ENCODE data around the gene ACBD3.

The ACBD3 gene

DNA sequence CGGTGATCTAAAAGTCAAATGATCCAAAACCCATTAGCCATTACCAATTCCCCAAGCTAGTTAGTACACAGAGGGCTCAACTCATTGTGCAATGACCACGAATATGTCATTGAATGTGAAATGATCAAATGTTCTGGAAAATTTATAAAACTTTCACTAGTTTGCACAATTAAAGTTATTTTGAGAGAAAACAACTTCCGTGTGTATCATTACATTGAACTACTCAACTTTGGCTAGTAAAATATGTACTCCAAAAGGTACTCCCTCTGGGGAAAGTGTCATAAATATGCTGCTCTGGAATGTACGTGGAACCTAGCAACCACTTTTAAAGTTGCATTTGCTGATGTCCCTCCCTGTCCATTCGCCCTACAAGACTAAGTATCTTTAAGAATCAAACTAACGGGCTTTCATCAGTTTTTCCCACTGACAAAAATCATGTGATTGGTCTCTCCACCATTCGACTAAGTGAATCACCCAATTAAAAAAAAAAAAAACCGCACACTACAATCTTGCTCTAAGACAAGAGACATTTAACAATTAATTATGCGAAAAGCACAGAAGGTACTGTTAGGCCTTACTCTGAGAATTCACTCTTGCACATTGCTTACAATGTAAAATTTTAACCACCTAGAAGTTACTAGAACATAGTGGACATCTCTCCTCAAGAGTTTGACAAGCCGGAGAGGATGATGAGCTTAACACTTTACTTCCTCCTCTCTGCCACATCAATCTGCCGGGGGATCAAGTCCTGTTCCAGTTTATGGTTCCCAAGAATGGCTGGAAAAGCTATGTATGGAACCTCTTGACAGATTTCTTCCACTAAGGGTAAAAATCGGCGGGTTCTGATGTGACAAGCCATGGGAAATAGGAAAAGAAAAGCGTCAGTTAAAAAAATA is 1.2 kb downstream of the ACBD3 start:
- no peak for TF ChIP-seq Cebpa-rat (IDR thresholded peaks at IDR 0.05)
- Histone ChIP-seq H3K36me3 (peaks cover 9 to 45% (median 30%) of the 10 kb centered on the region in 11 experiments; a peak in 21 of 22 replicates), H4K20me1 (peaks cover 18 to 60% (median 55%) of the 10 kb centered on the region in 11 experiments; a peak in 19 of 22 replicates), H3K4me3 (peak overlapping the region; percentile 75 to 98 (median 94)), H3K9me3 (replicated peaks in 1 of 11) (no peaks in the 10 kb centered on the region), H3K27ac (peak overlapping the region; percentile 81 to 92 (median 90); a peak in 21 of 22 replicates), H3K9ac (peak overlapping the region; percentile 86 to 95 (median 91)), H3K4me2 (peak overlapping the region; percentile 91 to 97 (median 95)), H3K4me1 (peaks cover 22 to 51% (median 41%) of the 10 kb centered on the region in 10 experiments), H3K27me3 (no peaks in the 10 kb centered on the region)

DNA sequence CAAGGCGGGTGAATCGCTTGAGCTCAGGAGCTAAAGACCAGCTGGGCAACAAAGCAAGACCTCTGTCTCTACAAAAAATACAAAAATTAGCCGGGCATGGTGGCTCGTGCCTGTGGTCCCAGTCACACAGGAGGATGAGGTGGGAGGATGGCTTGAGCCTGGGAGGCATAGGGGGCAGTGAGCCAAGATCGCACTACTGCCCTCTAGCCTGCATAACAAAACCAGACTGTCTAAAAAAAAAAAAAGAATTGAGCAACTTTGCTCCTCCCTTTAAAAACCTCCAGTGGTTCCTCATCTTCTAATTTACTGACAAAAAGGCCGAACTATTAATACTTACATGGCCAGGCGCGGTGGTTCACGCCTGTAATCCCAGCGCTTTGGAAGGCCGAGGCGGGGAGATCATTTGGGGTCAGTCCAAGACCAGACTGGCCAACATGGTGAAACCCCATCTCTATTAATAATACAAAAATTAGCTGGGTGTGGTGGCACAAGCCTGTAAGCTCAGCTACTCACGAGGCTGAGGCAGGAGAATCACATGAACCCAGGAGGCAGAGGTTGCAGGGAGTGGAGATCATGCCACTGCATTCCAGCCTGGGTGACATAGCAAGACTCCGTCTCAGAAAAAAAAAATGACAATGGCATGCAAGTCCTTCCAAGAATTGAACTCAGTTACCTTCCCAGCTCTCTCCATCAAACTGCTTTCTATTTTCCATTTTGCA is 4.4 kb downstream of the ACBD3 start:
- H3K9ac ChIP-seq, result no peak overlapping the region
- H3K9me3 ChIP-seq (replicated peaks in 1 of 11), result no peaks in the 10 kb centered on the region
- peak in 3 of 11 experiments; percentile 26 to 37 (median 32); a peak in 3 of 22 replicates for TF ChIP-seq Cebpa-rat (IDR thresholded peaks at IDR 0.05)
- H3K4me3 ChIP-seq, result no peak overlapping the region
- no peaks in the 10 kb centered on the region for H3K27me3 ChIP-seq
- H3K36me3 ChIP-seq, result peaks cover 17 to 73% (median 46%) of the 10 kb centered on the region in 11 experiments
- peaks cover 27 to 93% (median 87%) of the 10 kb centered on the region in 11 experiments; a peak in 20 of 22 replicates for H4K20me1 ChIP-seq
- peak overlapping the region in 10 of 11 experiments; percentile 16 to 97 (median 58); a peak in 18 of 22 replicates for H3K4me2 ChIP-seq
- H3K4me1 ChIP-seq, result peaks cover 22 to 51% (median 34%) of the 10 kb centered on the region in 10 experiments
- peak overlapping the region in 5 of 11 experiments; percentile 13 to 52 (median 40); a peak in 5 of 22 replicates for H3K27ac ChIP-seq

GRCh38 chr1:226176870-226177269 is 9.7 kb downstream of the ACBD3 start:
- Histone ChIP-seq H3K9me3 (replicated peaks in 1 of 11) (no peaks in the 10 kb centered on the region), H3K27me3 (no peaks in the 10 kb centered on the region), H3K36me3 (peaks cover 23 to 68% (median 43%) of the 10 kb centered on the region in 11 experiments), H4K20me1 (peaks cover 44 to 100% (median 98%) of the 10 kb centered on the region in 11 experiments; a peak in 21 of 22 replicates), H3K27ac (no peak overlapping the region), H3K4me3 (no peak overlapping the region), H3K9ac (no peak overlapping the region), H3K4me1 (peaks cover 0 to 15% (median 3%) of the 10 kb centered on the region in 10 experiments; a peak in 15 of 20 replicates), H3K4me2 (no peak overlapping the region)
- TF ChIP-seq Cebpa-rat (IDR thresholded peaks at IDR 0.05), result no peak

- H3K27ac ChIP-seq, result no peak overlapping the region
- TF ChIP-seq Cebpa-rat (IDR thresholded peaks at IDR 0.05), result no peak
- H3K9ac ChIP-seq, result no peak overlapping the region
- H3K4me2 ChIP-seq, result no peak overlapping the region
- H3K4me3 ChIP-seq, result no peak overlapping the region
- H3K36me3 ChIP-seq, result peaks cover 15 to 41% (median 32%) of the 10 kb centered on the region in 11 experiments
- H4K20me1 ChIP-seq, result peaks cover 43 to 100% (median 83%) of the 10 kb centered on the region in 11 experiments; a peak in 21 of 22 replicates
- H3K27me3 ChIP-seq, result no peaks in the 10 kb centered on the region
- 0 out of 20 replicates have a peak, but pooled peaks cover 0 to 7% (median 0%) of the 10 kb centered on the region in 10 experiments for H3K4me1 ChIP-seq
- H3K9me3 ChIP-seq (replicated peaks in 1 of 11), result no peaks in the 10 kb centered on the region
Observed at GRCh38 chr1:226172589-226172988, 14.0 kb downstream of the ACBD3 start.

DNA sequence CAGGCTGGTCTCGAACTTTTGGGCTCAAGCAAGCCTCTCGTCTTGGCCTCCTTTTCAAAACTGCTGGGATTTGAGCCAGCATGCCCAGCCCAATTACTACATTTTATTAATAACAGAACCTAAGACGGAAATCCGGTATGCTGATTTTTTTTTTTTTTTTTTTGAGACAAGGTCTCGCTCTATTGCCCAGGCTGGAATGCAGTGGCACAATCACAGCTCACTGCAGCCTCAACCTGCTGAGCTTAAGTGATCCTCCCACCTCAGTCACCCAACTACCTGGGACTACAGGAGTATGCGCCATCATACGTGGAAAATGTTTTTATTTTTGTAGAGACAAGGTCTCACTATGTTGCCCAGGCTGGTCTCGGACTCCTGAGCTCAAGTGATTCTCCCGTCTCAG is 20.2 kb downstream of the ACBD3 start:
- peaks cover 50 to 70% (median 62%) of the 10 kb centered on the region in 11 experiments for H3K36me3 ChIP-seq
- H3K9ac ChIP-seq, result no peak overlapping the region
- peaks cover 22 to 94% (median 46%) of the 10 kb centered on the region in 11 experiments; a peak in 17 of 22 replicates for H4K20me1 ChIP-seq
- no peaks in the 10 kb centered on the region for H3K9me3 ChIP-seq (replicated peaks in 1 of 11)
- no peak for TF ChIP-seq Cebpa-rat (IDR thresholded peaks at IDR 0.05)
- no peak overlapping the region for H3K4me3 ChIP-seq
- no peak overlapping the region for H3K27ac ChIP-seq
- H3K4me1 ChIP-seq, result peaks cover 2 to 17% (median 7%) of the 10 kb centered on the region in 10 experiments; a peak in 18 of 20 replicates
- H3K27me3 ChIP-seq, result no peaks in the 10 kb centered on the region
- H3K4me2 ChIP-seq, result no peak overlapping the region

GRCh38 chr1:226164154-226164553 is 22.4 kb downstream of the ACBD3 start:
- peaks cover 22 to 93% (median 43%) of the 10 kb centered on the region in 11 experiments; a peak in 18 of 22 replicates for H4K20me1 ChIP-seq
- peaks cover 71 to 84% (median 75%) of the 10 kb centered on the region in 11 experiments for H3K36me3 ChIP-seq
- H3K4me1 ChIP-seq, result peaks cover 20 to 38% (median 27%) of the 10 kb centered on the region in 10 experiments
- TF ChIP-seq Cebpa-rat (IDR thresholded peaks at IDR 0.05), result no peak
- no peak overlapping the region for H3K9ac ChIP-seq
- H3K27ac ChIP-seq, result no peak overlapping the region
- H3K9me3 ChIP-seq (replicated peaks in 1 of 11), result no peaks in the 10 kb centered on the region
- no peak overlapping the region for H3K4me2 ChIP-seq
- no peaks in the 10 kb centered on the region for H3K27me3 ChIP-seq
- H3K4me3 ChIP-seq, result no peak overlapping the region

GRCh38 chr1:226162898-226163297 is 23.6 kb downstream of the ACBD3 start:
- Histone ChIP-seq H3K27me3 (no peaks in the 10 kb centered on the region), H3K36me3 (peaks cover 79 to 97% (median 86%) of the 10 kb centered on the region in 11 experiments), H3K9me3 (replicated peaks in 1 of 11) (no peaks in the 10 kb centered on the region), H3K27ac (no peak overlapping the region), H3K4me1 (peaks cover 31 to 51% (median 40%) of the 10 kb centered on the region in 10 experiments), H3K4me2 (no peak overlapping the region), H3K4me3 (no peak overlapping the region), H4K20me1 (peaks cover 12 to 93% (median 42%) of the 10 kb centered on the region in 11 experiments; a peak in 18 of 22 replicates), H3K9ac (0 out of 22 replicates have a peak overlapping the region, but pooled peaks of 1 of the 11 experiments have one; percentile 5)
- no peak for TF ChIP-seq Cebpa-rat (IDR thresholded peaks at IDR 0.05)

DNA sequence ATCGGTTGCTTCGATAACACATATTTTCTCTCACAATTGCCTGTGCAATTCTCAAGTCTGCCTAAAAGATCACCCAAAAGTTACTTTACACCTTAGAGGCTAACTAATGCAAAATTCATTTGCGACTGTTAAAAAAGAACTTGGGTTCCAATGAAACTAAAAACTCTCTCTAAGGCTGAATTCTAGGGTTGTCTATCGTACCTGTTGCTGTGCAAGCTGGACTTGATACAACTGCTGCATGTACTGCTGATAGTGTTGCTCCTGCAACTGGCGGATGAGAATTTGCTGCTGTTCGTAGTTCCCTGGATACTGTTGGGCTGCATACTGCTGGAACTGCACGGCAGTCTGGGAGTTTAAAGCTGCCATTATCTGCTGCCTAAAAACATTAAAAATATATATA is 27.6 kb downstream of the ACBD3 start:
- Histone ChIP-seq H3K27ac (no peak overlapping the region), H3K4me1 (peaks cover 36 to 57% (median 45%) of the 10 kb centered on the region in 10 experiments), H3K27me3 (no peaks in the 10 kb centered on the region), H3K4me3 (no peak overlapping the region), H3K9me3 (replicated peaks in 1 of 11) (no peaks in the 10 kb centered on the region), H3K9ac (no peak overlapping the region), H4K20me1 (peaks cover 0 to 78% (median 26%) of the 10 kb centered on the region in 11 experiments; a peak in 14 of 22 replicates), H3K4me2 (peak overlapping the region in 9 of 11 experiments; percentile 4 to 54 (median 33); a peak in 11 of 22 replicates), H3K36me3 (peaks cover 81 to 99% (median 95%) of the 10 kb centered on the region in 11 experiments)
- no peak for TF ChIP-seq Cebpa-rat (IDR thresholded peaks at IDR 0.05)
